Smooth muscle cell (in vitro differentiated cells): Measurements from ENCODE around the gene PON2. TPM values are rescaled to one million over a fixed set of nuclear protein-coding genes. Genes with fewer than 3 reads are reported as not detected.

Source experiments
- DNase-seq: peaks from one replicate; lab custom pipeline; 2025; ENCODE audit not compliant: unreplicated experiment; lab: John Stamatoyannopoulos, UW
- H2AFZ ChIP-seq: fragments of 200-600 bp; sonication (generic); 2 replicates; pipeline ENCODE4 v1.6.0; 2016; ENCODE audit warnings: antibody characterized with exemption, low read depth, mild to moderate bottlenecking
- H3F3A ChIP-seq: fragments of 200-600 bp; sonication (generic); 2 replicates; pipeline ENCODE4 v1.6.0; 2017; ENCODE audit warnings: antibody characterized with exemption, low read depth
- H3K27ac ChIP-seq: fragments of 200-600 bp; sonication (generic); 2 replicates; pipeline ENCODE4 v1.5.1; 2016; ENCODE audit warnings: low read depth, mild to moderate bottlenecking
- H3K27me3 ChIP-seq: fragments of 200-600 bp; sonication (generic); 2 replicates; pipeline ENCODE4 v1.6.1; 2016; ENCODE audit warnings: low read depth, mild to moderate bottlenecking
- H3K36me3 ChIP-seq: fragments of 200-600 bp; sonication (generic); 2 replicates; pipeline ENCODE4 v1.5.1; 2016; ENCODE audit warnings: low read depth
- H3K4me1 ChIP-seq: fragments of 200-600 bp; sonication (generic); 2 replicates; pipeline ENCODE4 v1.5.1; 2016; ENCODE audit warnings: low read depth
- H3K4me2 ChIP-seq: fragments of 200-600 bp; sonication (generic); 2 replicates; pipeline ENCODE4 v1.6.0; 2016; ENCODE audit warnings: mild to moderate bottlenecking
- H3K4me3 ChIP-seq: fragments of 200-600 bp; sonication (generic); 2 replicates; pipeline ENCODE4 v1.5.1; 2016; ENCODE audit warnings: mild to moderate bottlenecking
- H3K79me2 ChIP-seq: fragments of 200-600 bp; sonication (generic); 2 replicates; pipeline ENCODE4 v1.6.0; 2016; ENCODE audit warnings: low read depth, mild to moderate bottlenecking
- H3K9ac ChIP-seq: fragments of 200-600 bp; sonication (generic); 2 replicates; pipeline ENCODE4 v1.6.0; 2016; ENCODE audit warnings: low read depth
- H3K9me3 ChIP-seq: fragments of 200-600 bp; sonication (generic); replicated peaks from 2 replicates; pipeline ENCODE4 v1.5.1; 2016; ENCODE audit warnings: low read depth
- H4K20me1 ChIP-seq: fragments of 200-600 bp; sonication (generic); 2 replicates; pipeline ENCODE4 v1.6.0; 2016; ENCODE audit warnings: low read depth
- CTCF ChIP-seq: fragments of 200-600 bp; sonication (generic); IDR thresholded peaks from 2 replicates; pipeline ENCODE4 v1.5.1; 2017; ENCODE audit warnings: borderline replicate concordance, mild to moderate bottlenecking, antibody characterized with exemption; ENCODE audit not compliant: insufficient read depth, poor library complexity, severe bottlenecking
- WGBS: methylation state at CpG from one replicate; pipeline ENCODE4 v1.1.7; 2016; ENCODE audit warnings: low lambda C conversion rate; 5-methylcytosine and 5-hydroxymethylcytosine counted together
- polyA plus RNA-seq: library from polyadenylated mRNA; unstranded; fragments of >200 nt; fragmentation: Nextera tagmentation; extraction: Ambion mirVana; gene quantifications from 2 replicates; pipeline ENCODE4 v1.2.1, GENCODE V29; 2016
- total RNA-seq: library from RNA; depleted of rRNA; stranded (reverse); fragments of >200 nt; gene quantifications from 2 replicates; pipeline ENCODE4 v1.2.3, GENCODE V29; 2014

Gene PON2
- total and polyA plus RNA-seq, 2 experiments from 2014 or later = 74.7 to 116 TPM

GRCh38 chr7:95376632-95377400, 58.0 kb downstream of the PON2 start:
- Histone ChIP-seq H3K4me1 (no peaks in the 10 kb centered on the region), H3K4me3 (no peak overlapping the region), H3F3A (no peaks in the 10 kb centered on the region), H3K4me2 (no peak overlapping the region), H3K9ac (no peak overlapping the region), H3K36me3 (no peaks in the 10 kb centered on the region), H3K9me3 (no peaks in the 10 kb centered on the region), H3K27me3 (no peaks in the 10 kb centered on the region), H4K20me1 (no peaks in the 10 kb centered on the region), H3K79me2 (no peaks in the 10 kb centered on the region), H3K27ac (peak overlapping the region; percentile 59), H2AFZ (peak overlapping the region; percentile 24)
- DNase-seq = no peak
- TF ChIP-seq CTCF = no peak
- 77% methylated on average over 18 of the region's 18 CpGs for WGBS

- 99% methylated on average over 2 of the region's 2 CpGs for WGBS
- H3K9me3 ChIP-seq = no peaks in the 10 kb centered on the region
- H3K4me3 ChIP-seq = no peak overlapping the region
Observed at GRCh38 chr7:95375591-95376257, 59.1 kb downstream of the PON2 start.

GRCh38 chr7:95373323-95373722, 61.5 kb downstream of the PON2 start:
- no peaks in the 10 kb centered on the region for H3K79me2 ChIP-seq
- DNase-seq = no peak
- H3K36me3 ChIP-seq = no peaks in the 10 kb centered on the region
- TF ChIP-seq CTCF = no peak
- H3K27ac ChIP-seq = no peak overlapping the region
- no peak overlapping the region for H3K4me2 ChIP-seq
- no peak overlapping the region for H3K9ac ChIP-seq
- H3K4me1 ChIP-seq = no peaks in the 10 kb centered on the region
- H3K9me3 ChIP-seq = no peaks in the 10 kb centered on the region
- WGBS = 89% methylated on average over 4 of the region's 4 CpGs
- H3K27me3 ChIP-seq = no peaks in the 10 kb centered on the region
- no peak overlapping the region for H3K4me3 ChIP-seq
- H4K20me1 ChIP-seq = no peaks in the 10 kb centered on the region
- no peak overlapping the region for H2AFZ ChIP-seq
- no peaks in the 10 kb centered on the region for H3F3A ChIP-seq

More at GRCh38 chr7:95375591-95376257, 59.1 kb downstream of the PON2 start:
- Histone ChIP-seq H3K9ac (no peak overlapping the region), H3F3A (no peaks in the 10 kb centered on the region), H3K79me2 (no peaks in the 10 kb centered on the region), H3K27me3 (no peaks in the 10 kb centered on the region), H4K20me1 (no peaks in the 10 kb centered on the region), H3K27ac (no peak overlapping the region), H2AFZ (peak overlapping the region; percentile 5), H3K4me1 (no peaks in the 10 kb centered on the region), H3K4me2 (no peak overlapping the region), H3K36me3 (no peaks in the 10 kb centered on the region)
- TF ChIP-seq CTCF = no peak
- no peak for DNase-seq

GRCh38 chr7:95368235-95368634, 66.6 kb downstream of the PON2 start:
- Histone ChIP-seq H3K4me1 (no peaks in the 10 kb centered on the region), H3K4me2 (no peak overlapping the region), H3K36me3 (no peaks in the 10 kb centered on the region), H3K9ac (no peak overlapping the region), H4K20me1 (no peaks in the 10 kb centered on the region), H3K27ac (no peak overlapping the region), H2AFZ (no peak overlapping the region), H3K79me2 (no peaks in the 10 kb centered on the region), H3F3A (no peaks in the 10 kb centered on the region), H3K27me3 (no peaks in the 10 kb centered on the region), H3K4me3 (no peak overlapping the region), H3K9me3 (no peaks in the 10 kb centered on the region)
- TF ChIP-seq CTCF = no peak
- DNase-seq = no peak
- 89% methylated on average over 3 of the region's 3 CpGs for WGBS
